Neural cell (in vitro differentiated cells): ENCODE results near the gene HADH.

Source experiments
- MXI1 ChIP-seq: fragments of 450-650 bp; conservative IDR thresholded peaks from 2 replicates; pipeline ENCODE4 v1.6.1; 2014; ENCODE audit warnings: antibody characterized with exemption, mild to moderate bottlenecking; ENCODE audit not compliant: poor library complexity, severe bottlenecking
- POLR2AphosphoS5 ChIP-seq: IDR thresholded peaks from 2 replicates; pipeline ENCODE4 v1.6.1; 2012
- TF ChIP-seq, protein P1 (sequence below): fragments of 450-650 bp; IDR thresholded peaks from 2 replicates; pipeline ENCODE4 v1.5.1; 2014; ENCODE audit warnings: antibody characterized with exemption, mild to moderate bottlenecking, moderate library complexity; ENCODE audit not compliant: poor library complexity, severe bottlenecking

DNA sequence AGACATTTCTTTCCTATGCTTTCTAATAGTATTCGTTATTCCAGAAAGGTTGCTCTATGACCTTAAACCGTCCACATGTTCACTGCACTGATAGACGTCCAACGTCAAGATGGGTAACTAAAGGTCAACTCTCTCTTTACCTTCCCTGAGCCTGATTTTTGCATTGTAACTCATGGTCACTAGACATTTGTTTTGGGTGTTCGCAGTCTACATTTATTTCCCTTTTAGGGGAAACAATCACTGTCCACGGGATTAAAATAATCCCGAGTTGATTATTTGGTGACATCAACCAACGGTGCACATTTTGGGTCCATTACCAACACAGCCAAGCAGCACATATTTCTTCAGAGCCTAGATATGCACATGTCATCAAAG is 540 bp upstream of the HADH start:
- TF ChIP-seq, protein P1, sequence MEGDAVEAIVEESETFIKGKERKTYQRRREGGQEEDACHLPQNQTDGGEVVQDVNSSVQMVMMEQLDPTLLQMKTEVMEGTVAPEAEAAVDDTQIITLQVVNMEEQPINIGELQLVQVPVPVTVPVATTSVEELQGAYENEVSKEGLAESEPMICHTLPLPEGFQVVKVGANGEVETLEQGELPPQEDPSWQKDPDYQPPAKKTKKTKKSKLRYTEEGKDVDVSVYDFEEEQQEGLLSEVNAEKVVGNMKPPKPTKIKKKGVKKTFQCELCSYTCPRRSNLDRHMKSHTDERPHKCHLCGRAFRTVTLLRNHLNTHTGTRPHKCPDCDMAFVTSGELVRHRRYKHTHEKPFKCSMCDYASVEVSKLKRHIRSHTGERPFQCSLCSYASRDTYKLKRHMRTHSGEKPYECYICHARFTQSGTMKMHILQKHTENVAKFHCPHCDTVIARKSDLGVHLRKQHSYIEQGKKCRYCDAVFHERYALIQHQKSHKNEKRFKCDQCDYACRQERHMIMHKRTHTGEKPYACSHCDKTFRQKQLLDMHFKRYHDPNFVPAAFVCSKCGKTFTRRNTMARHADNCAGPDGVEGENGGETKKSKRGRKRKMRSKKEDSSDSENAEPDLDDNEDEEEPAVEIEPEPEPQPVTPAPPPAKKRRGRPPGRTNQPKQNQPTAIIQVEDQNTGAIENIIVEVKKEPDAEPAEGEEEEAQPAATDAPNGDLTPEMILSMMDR, result no peak
- TF ChIP-seq MXI1 (no peak), POLR2AphosphoS5 (no peak)
